Mesendoderm (in vitro differentiated cells): ENCODE measurements around the gene ABCA7.
A peak's percentile ranks its signal among the peaks of the same experiment; 100 is the strongest.

ENCODE experiments used
- DNase-seq: peaks from one replicate; pipeline ENCODE4 v3.0.0; 2013
- H2AK5ac ChIP-seq: 2 replicates; pipeline ENCODE4 v1.6.1; 2013; ENCODE audit warnings: low read length, inconsistent platforms
- H2BK120ac ChIP-seq: 2 replicates; pipeline ENCODE4 v1.6.1; 2013; ENCODE audit warnings: low read depth, mild to moderate bottlenecking, low read length, moderate library complexity, mixed read lengths
- H2BK15ac ChIP-seq: replicated peaks from 2 replicates; pipeline ENCODE4 v1.6.1; 2013; ENCODE audit warnings: low read depth, mild to moderate bottlenecking, moderate library complexity
- H2BK5ac ChIP-seq: 2 replicates; pipeline ENCODE4 v1.6.1; 2013; ENCODE audit warnings: low read length, inconsistent platforms
- H3K18ac ChIP-seq: 2 replicates; pipeline ENCODE4 v1.6.1; 2013; ENCODE audit warnings: mild to moderate bottlenecking, low read length, mixed read lengths
- H3K23ac ChIP-seq: one replicate; pipeline ENCODE4 v1.6.1; 2013; ENCODE audit warnings: low read length
- H3K27ac ChIP-seq: 2 replicates; pipeline ENCODE4 v1.5.1; 2013; ENCODE audit warnings: low read depth, mild to moderate bottlenecking, inconsistent platforms, low read length, moderate library complexity
- H3K27me3 ChIP-seq: 2 replicates; pipeline ENCODE4 v1.6.1; 2013; ENCODE audit warnings: low read length, control low read depth, mild to moderate bottlenecking, inconsistent platforms; ENCODE audit not compliant: insufficient read depth, poor library complexity
- H3K36me3 ChIP-seq: 2 replicates; pipeline ENCODE4 v1.6.1; 2013; ENCODE audit warnings: low read length, inconsistent platforms; ENCODE audit not compliant: control insufficient read depth, insufficient read depth
- H3K4ac ChIP-seq: one replicate; pipeline ENCODE4 v1.6.1; 2013; ENCODE audit warnings: low read depth, mild to moderate bottlenecking, low read length, moderate library complexity
- H3K4me1 ChIP-seq: 2 replicates; pipeline ENCODE4 v1.6.1; 2013; ENCODE audit warnings: low read depth, low read length, inconsistent platforms; ENCODE audit not compliant: control insufficient read depth
- H3K4me2 ChIP-seq: 2 replicates; pipeline ENCODE4 v1.6.1; 2013; ENCODE audit warnings: low read length
- H3K4me3 ChIP-seq: 2 replicates; pipeline ENCODE4 v1.5.1; 2013; ENCODE audit warnings: mild to moderate bottlenecking, low read length
- H3K56ac ChIP-seq: one replicate; pipeline ENCODE4 v1.6.1; 2013; ENCODE audit warnings: low read length
- H3K79me1 ChIP-seq: 2 replicates; pipeline ENCODE4 v1.6.1; 2013; ENCODE audit warnings: low read length, inconsistent platforms
- H3K79me2 ChIP-seq: 2 replicates; pipeline ENCODE4 v1.6.1; 2013; ENCODE audit warnings: mild to moderate bottlenecking, low read length; ENCODE audit not compliant: control insufficient read depth, insufficient read depth
- H3K9ac ChIP-seq: 2 replicates; pipeline ENCODE4 v1.6.1; 2013; ENCODE audit warnings: low read length, inconsistent platforms
- H4K5ac ChIP-seq: one replicate; pipeline ENCODE4 v1.6.1; 2013; ENCODE audit warnings: low read length
- H4K8ac ChIP-seq: one replicate; pipeline ENCODE4 v1.6.1; 2013; ENCODE audit warnings: low read depth, mild to moderate bottlenecking, control low read depth, low read length, moderate library complexity
- WGBS: extraction: QIAGEN DNeasy Blood & Tissue Kit; methylation state at CpG from one replicate; pipeline ENCODE4 v1.1.7; 2013; ENCODE audit warnings: low lambda C conversion rate, missing lambda C conversion rate; ENCODE audit not compliant: insufficient coverage; ENCODE audit errors: extremely low coverage; 5-methylcytosine and 5-hydroxymethylcytosine counted together

The ABCA7 gene

GRCh38 chr19:1037621-1038064, 2.3 kb upstream of the ABCA7 start:
- Histone ChIP-seq H3K4ac (no peak overlapping the region), H3K9ac (no peak overlapping the region), H3K23ac (no peak overlapping the region), H4K5ac (no peak overlapping the region), H3K4me3 (no peak overlapping the region), H2BK5ac (no peak overlapping the region), H3K18ac (no peak overlapping the region), H3K56ac (no peak overlapping the region), H2AK5ac (no peak overlapping the region), H3K27me3 (no peaks in the 10 kb centered on the region), H2BK120ac (no peak overlapping the region), H3K4me1 (peaks cover 4% of the 10 kb centered on the region), H3K36me3 (peaks cover 5% of the 10 kb centered on the region), H3K4me2 (no peak overlapping the region), H4K8ac (no peak overlapping the region), H2BK15ac (no peak overlapping the region), H3K27ac (no peak overlapping the region), H3K79me1 (no peaks in the 10 kb centered on the region), H3K79me2 (no peaks in the 10 kb centered on the region)
- no peak for DNase-seq
- no CpG with 5 or more reads among the region's 22 CpGs for WGBS

DNA sequence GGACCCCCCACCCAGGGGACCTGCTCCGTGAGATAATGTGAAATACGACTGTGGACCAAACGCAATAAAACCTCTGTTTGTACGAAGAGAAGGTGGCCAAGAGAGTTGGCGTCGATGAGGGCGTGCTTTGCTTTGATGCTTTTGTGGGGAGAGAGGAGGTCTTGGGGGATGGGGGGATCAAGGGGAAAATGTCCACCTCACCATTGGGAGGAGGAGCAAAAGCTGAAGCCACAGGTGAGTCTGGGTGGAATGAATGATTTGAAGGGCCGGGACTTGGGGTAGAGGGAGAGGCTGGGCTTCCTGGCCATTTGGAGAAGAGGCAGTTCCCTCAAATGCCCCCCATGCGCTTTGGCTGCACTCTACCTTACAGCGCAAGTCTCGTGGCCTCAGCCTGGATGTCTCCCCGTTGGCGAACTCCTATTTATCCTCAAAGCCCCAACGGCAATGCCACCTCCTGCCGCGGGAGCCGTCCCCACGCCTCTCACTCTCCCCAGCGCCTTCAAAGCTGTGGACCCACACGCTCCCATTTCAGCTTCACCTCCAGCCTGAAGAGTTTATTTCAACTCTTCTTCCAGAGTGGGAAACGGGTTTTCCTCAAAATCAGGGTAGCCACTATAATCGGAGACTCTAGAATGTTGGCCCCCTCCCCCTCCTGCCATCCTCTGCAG, 795 bp upstream of the ABCA7 start:
- no peak overlapping the region for H4K5ac ChIP-seq
- no peak for DNase-seq
- H3K4me2 ChIP-seq: peak overlapping the region; percentile 37
- no peak overlapping the region for H3K18ac ChIP-seq
- H2BK5ac ChIP-seq: no peak overlapping the region
- H4K8ac ChIP-seq: no peak overlapping the region
- no peaks in the 10 kb centered on the region for H3K27me3 ChIP-seq
- no CpG with 5 or more reads among the region's 22 CpGs for WGBS
- no peak overlapping the region for H3K4me3 ChIP-seq
- H2AK5ac ChIP-seq: no peak overlapping the region
- no peak overlapping the region for H3K23ac ChIP-seq
- H3K27ac ChIP-seq: no peak overlapping the region
- H2BK15ac ChIP-seq: no peak overlapping the region
- H3K79me2 ChIP-seq: no peaks in the 10 kb centered on the region
- peaks cover 4% of the 10 kb centered on the region for H3K4me1 ChIP-seq
- peaks cover 5% of the 10 kb centered on the region for H3K36me3 ChIP-seq
- no peak overlapping the region for H3K4ac ChIP-seq
- no peaks in the 10 kb centered on the region for H3K79me1 ChIP-seq
- H3K9ac ChIP-seq: peak overlapping the region; percentile 67
- H2BK120ac ChIP-seq: no peak overlapping the region
- H3K56ac ChIP-seq: peak overlapping the region; percentile 73

GRCh38 chr19:1040476-1041271, 767 bp downstream of the ABCA7 start:
- Histone ChIP-seq H3K79me2 (no peaks in the 10 kb centered on the region), H4K5ac (no peak overlapping the region), H3K27ac (no peak overlapping the region), H3K56ac (peak overlapping the region; percentile 75), H3K9ac (peak overlapping the region; percentile 76), H3K4me3 (peak overlapping the region; percentile 59), H2AK5ac (peak overlapping the region; percentile 58), H3K36me3 (peaks cover 2% of the 10 kb centered on the region), H3K4me1 (peaks cover 4% of the 10 kb centered on the region), H3K18ac (no peak overlapping the region), H3K4me2 (peak overlapping the region; percentile 47), H3K79me1 (no peaks in the 10 kb centered on the region), H2BK120ac (no peak overlapping the region), H2BK5ac (no peak overlapping the region), H2BK15ac (no peak overlapping the region), H3K27me3 (no peaks in the 10 kb centered on the region), H3K23ac (no peak overlapping the region), H3K4ac (no peak overlapping the region), H4K8ac (no peak overlapping the region)
- DNase-seq: peak; percentile 99
- no CpG with 5 or more reads among the region's 27 CpGs for WGBS

- Histone ChIP-seq H3K36me3 (no peaks in the 10 kb centered on the region), H3K56ac (peak overlapping the region; percentile 75), H3K27ac (no peak overlapping the region), H3K4me3 (no peak overlapping the region), H3K4ac (no peak overlapping the region), H3K27me3 (no peaks in the 10 kb centered on the region), H2AK5ac (no peak overlapping the region), H3K18ac (no peak overlapping the region), H3K79me1 (no peaks in the 10 kb centered on the region), H4K5ac (no peak overlapping the region), H2BK120ac (no peak overlapping the region), H3K4me2 (peak overlapping the region; percentile 47), H3K23ac (no peak overlapping the region), H3K79me2 (no peaks in the 10 kb centered on the region), H3K9ac (peak overlapping the region; percentile 46), H4K8ac (no peak overlapping the region), H3K4me1 (peaks cover 4% of the 10 kb centered on the region), H2BK15ac (no peak overlapping the region), H2BK5ac (no peak overlapping the region)
- WGBS: no CpG with 5 or more reads among the region's 26 CpGs
- DNase-seq: no peak
Measured at GRCh38 chr19:1041272-1041834, 1.4 kb downstream of the ABCA7 start.

DNA sequence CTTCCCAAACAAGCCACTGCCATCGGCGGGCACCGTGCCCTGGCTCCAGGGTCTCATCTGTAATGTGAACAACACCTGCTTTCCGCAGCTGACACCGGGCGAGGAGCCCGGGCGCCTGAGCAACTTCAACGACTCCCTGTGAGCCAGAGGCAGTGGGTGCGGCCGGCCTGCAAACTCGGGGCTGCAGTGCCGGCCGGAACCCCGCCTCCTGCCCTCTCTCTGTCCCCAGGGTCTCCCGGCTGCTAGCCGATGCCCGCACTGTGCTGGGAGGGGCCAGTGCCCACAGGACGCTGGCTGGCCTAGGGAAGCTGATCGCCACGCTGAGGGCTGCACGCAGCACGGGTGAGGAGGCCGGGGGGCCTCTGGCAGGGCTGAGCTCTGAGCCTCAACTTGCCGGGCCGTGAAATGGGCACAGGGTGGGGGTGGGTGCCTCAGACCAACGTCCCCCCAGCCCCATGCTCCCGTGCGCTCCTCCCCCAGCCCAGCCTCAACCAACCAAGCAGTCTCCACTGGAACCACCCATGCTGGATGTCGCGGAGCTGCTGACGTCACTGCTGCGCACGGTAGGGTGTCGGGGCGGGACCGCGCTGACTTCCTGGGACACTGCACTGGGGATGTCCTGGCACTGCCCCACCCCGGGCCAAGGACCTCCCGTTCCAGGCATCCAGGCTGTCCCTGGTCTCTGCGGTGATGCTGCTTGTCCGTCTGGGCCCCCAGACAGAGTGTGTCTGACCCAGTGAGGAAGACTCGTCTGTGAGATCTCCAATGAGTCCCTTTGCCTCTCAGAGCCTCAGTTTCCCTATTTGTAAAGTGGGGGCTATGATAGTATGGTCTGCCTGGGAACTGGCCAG, 2.2 kb downstream of the ABCA7 start:
- DNase-seq: no peak
- Histone ChIP-seq H3K36me3 (no peaks in the 10 kb centered on the region), H3K4ac (no peak overlapping the region), H2BK5ac (no peak overlapping the region), H3K56ac (no peak overlapping the region), H3K23ac (no peak overlapping the region), H3K79me2 (no peaks in the 10 kb centered on the region), H2AK5ac (no peak overlapping the region), H2BK15ac (no peak overlapping the region), H3K9ac (no peak overlapping the region), H3K4me2 (no peak overlapping the region), H3K4me3 (no peak overlapping the region), H4K8ac (no peak overlapping the region), H2BK120ac (no peak overlapping the region), H3K27me3 (no peaks in the 10 kb centered on the region), H4K5ac (no peak overlapping the region), H3K79me1 (no peaks in the 10 kb centered on the region), H3K4me1 (peaks cover 4% of the 10 kb centered on the region), H3K18ac (no peak overlapping the region), H3K27ac (no peak overlapping the region)
- no CpG with 5 or more reads among the region's 43 CpGs for WGBS
